Measurements from ENCODE around the gene DYNC1I1.

Gene DYNC1I1

GRCh38 chr7:95893484-95893883 is 121.1 kb downstream of the DYNC1I1 start:
- no peak for DNase-seq (ENCODE audit: extremely low read depth, low read depth)
- no peak for TF ChIP-seq CTCF (IDR thresholded peaks at IDR 0.05; ENCODE audit: low read depth, low read length)

- DNase-seq (ENCODE audit: extremely low read depth, low read depth): no peak
- TF ChIP-seq CTCF (IDR thresholded peaks at IDR 0.05; ENCODE audit: low read depth, low read length): no peak
Measured at GRCh38 chr7:95897557-95898251, 125.3 kb downstream of the DYNC1I1 start.

- DNase-seq (ENCODE audit: extremely low read depth, low read depth): no peak
- TF ChIP-seq CTCF (IDR thresholded peaks at IDR 0.05; ENCODE audit: low read depth, low read length): no peak
Measured at GRCh38 chr7:95899919-95900513, 127.7 kb downstream of the DYNC1I1 start.

GRCh38 chr7:95901006-95901405 is 128.7 kb downstream of the DYNC1I1 start:
- no peak for TF ChIP-seq CTCF (IDR thresholded peaks at IDR 0.05; ENCODE audit: low read depth, low read length)
- no peak for DNase-seq (ENCODE audit: extremely low read depth, low read depth)

GRCh38 chr7:95904099-95904498 is 131.7 kb downstream of the DYNC1I1 start:
- TF ChIP-seq CTCF (IDR thresholded peaks at IDR 0.05; ENCODE audit: low read depth, low read length): no peak
- DNase-seq (ENCODE audit: extremely low read depth, low read depth): no peak

GRCh38 chr7:95905167-95905566 is 132.8 kb downstream of the DYNC1I1 start:
- no peak for DNase-seq (ENCODE audit: extremely low read depth, low read depth)
- no peak for TF ChIP-seq CTCF (IDR thresholded peaks at IDR 0.05; ENCODE audit: low read depth, low read length)

- no peak for DNase-seq (ENCODE audit: extremely low read depth, low read depth)
- no peak for TF ChIP-seq CTCF (IDR thresholded peaks at IDR 0.05; ENCODE audit: low read depth, low read length)
Measured at GRCh38 chr7:95906851-95907250, 134.5 kb downstream of the DYNC1I1 start.

Measured in AG09319 (cell line).